Mesothelial cell of epicardium (in vitro differentiated cells): ENCODE results near the gene UNC5B. TPM values are rescaled to one million over a fixed set of nuclear protein-coding genes. Genes with fewer than 3 reads are reported as not detected.

ENCODE experiments used
- DNase-seq, 2 experiments: peaks; one replicate each; pipeline ENCODE4 v3.0.0; 2021; ENCODE audit warnings: low spot score in 2 of 2; ENCODE audit not compliant: unreplicated experiment in 2 of 2
- H3K27ac Mint-ChIP-seq: 2 replicates; pipeline ENCODE4 v1.8.0; 2021; ENCODE audit warnings: mixed read lengths
- H3K27me3 Mint-ChIP-seq: 2 replicates; pipeline ENCODE4 v1.8.0; 2021; ENCODE audit warnings: low read depth, mixed read lengths
- H3K36me3 Mint-ChIP-seq: 2 replicates; pipeline ENCODE4 v1.8.0; 2021; ENCODE audit warnings: mixed read lengths
- H3K4me1 Mint-ChIP-seq: 2 replicates; pipeline ENCODE4 v1.8.0; 2021; ENCODE audit warnings: mixed read lengths
- H3K4me3 Mint-ChIP-seq: 2 replicates; pipeline ENCODE4 v1.8.0; 2021; ENCODE audit warnings: mild to moderate bottlenecking, moderate library complexity, mixed read lengths
- H3K9me3 Mint-ChIP-seq: 2 replicates; pipeline ENCODE4 v1.8.0; 2021; ENCODE audit warnings: mixed read lengths
- total RNA-seq: library from RNA; stranded (reverse); gene quantifications from 3 replicates; pipeline ENCODE4 v1.2.1, GENCODE V29; 2021
- TF ChIP-seq, protein P1 (sequence below): fragments of 200-600 bp; sonication (generic); IDR thresholded peaks from one replicate; pipeline ENCODE4 v1.5.0; 2021; ENCODE audit warnings: antibody characterized with exemption; ENCODE audit not compliant: unreplicated experiment

Gene UNC5B
- 84.8 to 91.5 TPM (median 85.7 TPM) in 3 replicates for total RNA-seq

DNA sequence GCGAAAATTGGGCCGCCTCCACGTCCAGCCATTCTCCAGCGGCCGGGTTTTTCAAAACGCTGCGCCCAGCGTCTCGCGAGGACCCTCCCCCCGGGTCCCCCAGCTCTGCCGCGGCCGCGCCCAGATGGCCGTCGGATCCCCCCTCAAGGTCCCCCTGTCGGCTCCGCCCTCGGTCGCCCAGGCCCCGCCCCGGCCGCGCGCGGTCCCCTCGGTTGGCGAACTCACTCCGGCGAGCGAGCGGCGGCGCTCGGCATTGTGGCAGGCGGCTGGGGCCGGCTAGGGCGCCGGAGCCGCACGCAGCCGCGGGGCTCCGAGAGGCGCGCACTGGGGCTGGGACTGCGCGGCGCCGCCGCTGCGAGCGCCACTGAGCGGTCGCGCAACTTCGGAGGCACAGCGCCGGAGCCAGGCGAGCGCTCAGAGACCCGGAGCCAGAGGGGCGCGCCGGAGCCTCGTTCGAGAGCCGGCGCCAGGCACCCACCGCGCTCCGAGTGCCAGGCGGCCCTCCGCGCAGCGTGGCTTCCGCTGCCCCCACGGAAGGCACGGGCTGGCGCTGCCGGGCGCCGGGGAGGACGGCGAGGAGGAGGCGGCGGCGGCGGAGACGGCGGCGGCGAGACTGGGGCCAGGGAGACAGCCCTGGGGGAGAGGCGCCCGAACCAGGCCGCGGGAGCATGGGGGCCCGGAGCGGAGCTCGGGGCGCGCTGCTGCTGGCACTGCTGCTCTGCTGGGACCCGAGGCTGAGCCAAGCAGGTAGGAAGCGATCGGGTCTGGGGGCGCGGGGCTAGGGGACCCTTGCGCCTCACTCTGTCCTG is at the start of gene UNC5B:
UNC5B (plus strand) TSS at position 253 of the 809 bp plus-strand sequence; CDS start at position 669, 416 bp downstream.
- DNase-seq, result peak; percentile 90 to 93
- no peaks in the 10 kb centered on the region for H3K9me3 Mint-ChIP-seq
- H3K27ac Mint-ChIP-seq, result peak within 1 kb of the TSS; percentile 79
- TF ChIP-seq, protein P1, sequence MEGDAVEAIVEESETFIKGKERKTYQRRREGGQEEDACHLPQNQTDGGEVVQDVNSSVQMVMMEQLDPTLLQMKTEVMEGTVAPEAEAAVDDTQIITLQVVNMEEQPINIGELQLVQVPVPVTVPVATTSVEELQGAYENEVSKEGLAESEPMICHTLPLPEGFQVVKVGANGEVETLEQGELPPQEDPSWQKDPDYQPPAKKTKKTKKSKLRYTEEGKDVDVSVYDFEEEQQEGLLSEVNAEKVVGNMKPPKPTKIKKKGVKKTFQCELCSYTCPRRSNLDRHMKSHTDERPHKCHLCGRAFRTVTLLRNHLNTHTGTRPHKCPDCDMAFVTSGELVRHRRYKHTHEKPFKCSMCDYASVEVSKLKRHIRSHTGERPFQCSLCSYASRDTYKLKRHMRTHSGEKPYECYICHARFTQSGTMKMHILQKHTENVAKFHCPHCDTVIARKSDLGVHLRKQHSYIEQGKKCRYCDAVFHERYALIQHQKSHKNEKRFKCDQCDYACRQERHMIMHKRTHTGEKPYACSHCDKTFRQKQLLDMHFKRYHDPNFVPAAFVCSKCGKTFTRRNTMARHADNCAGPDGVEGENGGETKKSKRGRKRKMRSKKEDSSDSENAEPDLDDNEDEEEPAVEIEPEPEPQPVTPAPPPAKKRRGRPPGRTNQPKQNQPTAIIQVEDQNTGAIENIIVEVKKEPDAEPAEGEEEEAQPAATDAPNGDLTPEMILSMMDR, result no peak
- peaks cover 28% of the 10 kb centered on the region for H3K27me3 Mint-ChIP-seq
- H3K4me1 Mint-ChIP-seq, result peaks cover 51% of the 10 kb centered on the region
- H3K4me3 Mint-ChIP-seq, result peak within 1 kb of the TSS; percentile 89
- H3K36me3 Mint-ChIP-seq, result no peaks in the 10 kb centered on the region

DNA sequence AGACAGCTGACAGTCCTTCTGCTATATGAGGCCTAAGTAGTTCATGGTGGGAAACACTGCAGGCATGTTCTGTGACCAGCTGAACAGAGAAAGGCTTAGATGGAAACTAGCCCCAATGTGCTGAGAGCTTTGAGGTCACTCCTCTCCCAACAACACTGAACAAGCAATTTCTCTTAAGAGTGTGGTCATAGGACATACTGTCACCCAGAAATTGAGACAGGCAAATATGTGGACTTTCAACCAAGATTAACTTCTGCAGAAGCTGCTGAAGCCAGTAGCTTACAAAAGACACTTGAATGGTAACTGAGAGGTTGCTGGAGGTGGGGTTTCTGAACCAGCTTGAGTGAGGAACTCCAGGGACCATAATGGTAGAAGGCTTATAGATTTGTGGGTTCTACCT is 38.9 kb upstream of the UNC5B start:
- no peaks in the 10 kb centered on the region for H3K9me3 Mint-ChIP-seq
- TF ChIP-seq, protein P1, result no peak
- H3K27me3 Mint-ChIP-seq, result peaks cover 28% of the 10 kb centered on the region
- no peak for DNase-seq
- H3K4me3 Mint-ChIP-seq, result no peak overlapping the region
- no peaks in the 10 kb centered on the region for H3K4me1 Mint-ChIP-seq
- no peaks in the 10 kb centered on the region for H3K36me3 Mint-ChIP-seq
- no peak overlapping the region for H3K27ac Mint-ChIP-seq

DNA sequence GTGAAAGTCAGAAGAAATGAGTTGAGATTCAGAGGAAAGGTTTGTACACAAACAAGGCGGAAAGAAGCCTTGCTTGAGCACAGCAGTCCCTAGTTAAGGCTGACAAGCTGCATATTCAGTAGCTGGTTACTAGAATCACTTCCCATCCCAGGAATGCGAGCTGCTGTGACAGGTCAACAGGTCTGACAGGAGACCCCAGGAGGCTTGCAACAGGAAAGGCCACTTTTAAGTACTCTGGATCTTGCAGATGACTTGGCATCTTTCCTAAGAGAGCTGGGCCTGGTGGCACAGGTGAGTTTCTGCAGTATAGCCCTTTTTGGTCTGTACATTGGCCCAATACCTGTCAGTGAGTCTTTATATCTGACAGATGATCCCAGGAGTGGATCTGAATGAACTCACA is 35.7 kb upstream of the UNC5B start:
- H3K9me3 Mint-ChIP-seq, result no peaks in the 10 kb centered on the region
- no peak for DNase-seq
- H3K4me3 Mint-ChIP-seq, result no peak overlapping the region
- TF ChIP-seq, protein P1, result no peak
- H3K27me3 Mint-ChIP-seq, result peaks cover 9% of the 10 kb centered on the region
- H3K36me3 Mint-ChIP-seq, result no peaks in the 10 kb centered on the region
- no peak overlapping the region for H3K27ac Mint-ChIP-seq
- H3K4me1 Mint-ChIP-seq, result no peaks in the 10 kb centered on the region

DNA sequence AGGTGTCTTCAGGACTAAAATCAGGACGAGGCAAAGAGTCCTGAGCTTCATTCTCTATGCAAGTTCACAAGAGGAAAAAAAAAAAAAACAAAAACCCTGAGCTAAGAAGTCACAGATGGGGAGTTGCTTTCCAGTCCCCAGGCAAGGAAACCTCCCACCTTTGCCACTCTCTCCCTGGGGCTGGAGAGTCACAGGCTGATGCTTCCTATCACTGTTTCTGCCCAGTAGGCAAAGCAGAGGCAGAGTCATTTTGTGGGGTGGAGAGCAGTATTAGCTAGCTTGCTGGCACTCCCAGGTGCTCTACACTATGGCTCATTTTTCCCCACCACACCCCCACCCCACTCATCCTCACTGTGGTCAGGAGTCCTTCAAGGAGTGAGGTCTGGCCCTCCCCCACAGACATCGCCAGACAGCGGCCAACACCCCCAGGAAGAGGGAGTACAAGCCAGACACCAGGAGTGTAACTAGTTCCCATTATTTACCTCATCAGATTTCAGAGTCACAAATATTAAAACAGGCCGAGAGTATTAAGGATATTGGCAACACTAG is 34.6 kb upstream of the UNC5B start:
- H3K27me3 Mint-ChIP-seq, result peaks cover 5% of the 10 kb centered on the region
- no peak overlapping the region for H3K27ac Mint-ChIP-seq

DNA sequence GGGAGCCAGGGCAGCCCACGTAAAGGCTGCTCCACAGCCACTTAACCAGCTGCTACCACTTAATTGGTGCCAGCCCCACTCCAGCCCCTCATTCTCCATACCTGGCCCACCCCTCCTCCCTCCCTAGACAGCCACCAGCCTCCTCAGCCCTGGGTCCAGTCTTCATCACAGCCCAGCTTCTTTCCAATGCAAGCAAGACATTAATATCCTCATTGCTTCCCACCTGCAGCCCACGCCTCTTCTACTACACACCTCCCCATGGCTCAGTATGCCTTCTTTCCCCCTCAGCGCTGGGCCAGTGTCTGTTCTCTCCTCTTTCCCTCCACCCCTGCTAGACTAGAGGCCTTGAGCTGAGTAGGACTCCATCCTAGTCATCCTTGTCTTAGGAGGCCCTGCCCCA is 33.5 kb upstream of the UNC5B start:
- Mint-ChIP-seq H3K4me1 (no peaks in the 10 kb centered on the region), H3K27ac (no peak overlapping the region), H3K9me3 (no peaks in the 10 kb centered on the region), H3K4me3 (no peak overlapping the region), H3K27me3 (peaks cover 5% of the 10 kb centered on the region), H3K36me3 (no peaks in the 10 kb centered on the region)
- no peak for DNase-seq
- TF ChIP-seq, protein P1, result no peak

More for the DNA sequence above, 34.6 kb upstream of the UNC5B start:
- no peaks in the 10 kb centered on the region for H3K4me1 Mint-ChIP-seq
- TF ChIP-seq, protein P1, result no peak
- no peaks in the 10 kb centered on the region for H3K36me3 Mint-ChIP-seq
- no peak overlapping the region for H3K4me3 Mint-ChIP-seq
- no peaks in the 10 kb centered on the region for H3K9me3 Mint-ChIP-seq
- DNase-seq, result no peak
